LHCN-M2 (cell line): ENCODE results near the gene MCM6. TPM values are rescaled to one million over a fixed set of nuclear protein-coding genes. Genes with fewer than 3 reads are reported as not detected.
"Not testable (repeated sequence)": the region's sequence is repeated elsewhere in the genome, so short reads cannot be mapped to it uniquely, and the experiment has no call there.

Source experiments
- DNase-seq: peaks from one replicate; pipeline ENCODE4 v3.0.0-alpha.2; 2012; ENCODE audit warnings: low read depth
- polyA plus RNA-seq: library from polyadenylated mRNA; unstranded; fragments of >200 nt; gene quantifications from one replicate; pipeline ENCODE4 v1.2.1, GENCODE V29; 2012; ENCODE audit warnings: missing spikeins
- total RNA-seq: library from RNA; depleted of rRNA; stranded (reverse); fragments of >200 nt; gene quantifications from 2 replicates; pipeline ENCODE4 v1.2.3, GENCODE V29; 2014; rRNA removed

The MCM6 gene
- total RNA-seq = 29.8 and 34.6 TPM in 2 replicates
- polyA plus RNA-seq = 25.0 TPM

DNA sequence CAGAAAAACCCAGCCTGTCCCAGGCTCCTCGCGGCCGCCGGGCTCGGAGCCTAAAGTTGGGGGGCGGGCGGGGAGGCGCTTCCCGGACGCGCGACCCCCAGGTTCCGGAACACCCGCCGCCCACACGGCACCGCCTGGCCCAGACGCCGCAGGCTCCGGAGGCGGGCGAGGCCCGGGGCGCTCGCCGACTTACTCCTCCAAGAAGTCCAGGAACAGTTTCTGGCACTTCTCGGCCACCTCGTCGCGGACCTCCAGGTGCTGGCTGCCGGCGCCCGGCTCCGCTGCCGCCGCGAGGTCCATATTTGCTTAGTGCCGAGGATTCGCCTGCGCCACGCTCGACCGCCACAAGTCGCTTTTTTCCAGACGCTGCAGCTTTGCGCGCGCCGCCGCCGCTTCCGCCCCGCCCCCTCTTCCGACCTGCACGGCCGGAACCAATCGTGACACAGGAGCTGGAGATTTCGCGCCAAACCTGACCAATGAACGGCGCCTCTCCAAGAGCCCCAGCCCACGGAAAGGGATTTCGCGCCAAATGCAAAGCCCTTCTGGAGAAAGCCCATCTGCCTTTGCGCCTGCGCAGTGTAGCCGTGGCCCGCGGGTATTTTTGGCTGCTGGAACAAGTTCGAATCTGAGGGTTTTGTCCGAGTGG lies at the start of gene MCM6:
TSS of gene MCM6 (minus strand) at position 378 of the 646 bp plus-strand sequence. CDS start at position 300, 78 bp downstream.
- DNase-seq = peak; percentile 98

DNA sequence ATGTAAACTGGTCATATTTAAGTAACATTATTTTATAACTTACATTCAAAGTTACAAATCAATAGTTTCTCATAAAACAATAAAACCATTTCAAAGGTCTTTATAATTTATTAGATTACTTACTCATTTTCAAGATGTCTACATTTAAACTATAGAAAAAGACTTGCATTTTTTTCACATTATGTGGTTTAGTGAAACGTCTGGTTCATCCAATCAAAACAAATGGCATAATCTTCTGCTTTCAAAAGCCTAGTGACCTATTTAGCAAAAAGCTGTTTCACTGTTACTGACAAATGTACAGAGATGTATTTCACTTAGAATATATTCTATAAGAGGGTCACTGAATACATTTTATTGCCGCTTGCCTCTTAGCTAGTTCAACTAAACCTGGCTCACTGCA lies 49.3 kb upstream of the MCM6 start:
- DNase-seq = no peak

DNA sequence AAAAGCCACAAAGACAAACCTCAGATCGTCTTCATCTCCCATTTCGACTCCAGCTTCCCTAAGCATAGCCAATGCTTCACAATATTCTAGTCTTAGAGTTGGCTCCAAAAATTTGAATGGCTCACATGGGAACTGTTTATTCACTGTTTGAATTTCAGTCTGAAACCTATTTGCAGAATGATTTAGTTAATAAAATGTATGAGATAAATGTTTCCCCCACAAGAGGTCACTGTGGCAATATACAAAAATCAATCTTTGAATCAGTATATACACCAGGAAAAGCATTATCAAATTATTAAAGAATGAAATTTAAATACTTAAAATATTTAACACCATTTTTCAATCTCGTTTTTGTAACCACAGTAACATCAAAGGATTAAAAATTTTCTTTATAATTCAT lies 40.0 kb upstream of the MCM6 start:
- peak; percentile 41 for DNase-seq

DNA sequence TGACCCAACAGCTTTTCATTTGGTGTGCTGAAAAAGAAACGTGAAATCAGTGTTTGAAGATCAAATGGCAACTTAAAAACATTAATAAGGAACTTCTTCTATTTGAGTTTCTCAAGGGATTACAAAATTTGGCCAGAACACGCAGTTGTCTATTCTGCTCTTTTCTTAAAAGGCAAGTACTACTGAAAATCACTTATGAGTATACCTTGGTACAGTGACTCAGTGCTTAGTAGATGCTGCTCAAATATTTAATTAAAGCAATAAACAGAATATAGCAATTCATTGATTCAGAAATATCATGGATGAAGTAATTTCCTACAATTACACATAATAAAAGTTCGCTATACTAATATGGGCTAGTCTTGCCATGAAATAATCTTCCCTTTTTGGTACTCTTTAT lies 38.2 kb upstream of the MCM6 start:
- DNase-seq = no peak

DNA sequence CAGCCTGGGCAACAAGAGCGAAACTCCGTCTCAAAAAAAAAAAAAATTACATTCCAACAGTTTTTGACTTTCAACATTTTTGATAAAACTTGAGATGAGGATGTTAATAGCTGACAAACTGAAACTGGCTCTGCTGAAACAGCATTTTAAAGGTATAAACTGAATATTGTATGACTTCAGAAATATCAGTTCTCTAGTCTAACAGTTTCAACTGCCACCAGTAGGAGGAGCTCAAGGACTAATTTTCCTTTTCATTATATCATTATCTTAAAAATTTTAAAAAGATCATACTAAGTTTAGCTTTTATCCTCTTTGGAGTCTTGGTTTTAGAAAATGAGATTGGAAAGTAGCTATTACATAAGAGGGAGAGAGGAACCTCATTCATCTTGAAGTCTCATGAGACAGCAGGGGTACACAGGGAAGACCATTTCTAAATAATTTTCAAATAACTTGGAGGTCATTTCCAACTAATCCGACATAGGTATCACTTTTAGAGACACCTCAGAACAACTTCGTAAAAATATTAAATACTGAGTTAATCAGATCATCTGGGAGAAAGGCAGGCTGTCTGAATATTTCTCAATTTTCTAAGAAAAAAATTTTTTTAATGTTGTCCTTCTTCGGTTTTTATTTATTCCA lies 37.6 kb upstream of the MCM6 start:
- DNase-seq = peak; percentile 47

DNA sequence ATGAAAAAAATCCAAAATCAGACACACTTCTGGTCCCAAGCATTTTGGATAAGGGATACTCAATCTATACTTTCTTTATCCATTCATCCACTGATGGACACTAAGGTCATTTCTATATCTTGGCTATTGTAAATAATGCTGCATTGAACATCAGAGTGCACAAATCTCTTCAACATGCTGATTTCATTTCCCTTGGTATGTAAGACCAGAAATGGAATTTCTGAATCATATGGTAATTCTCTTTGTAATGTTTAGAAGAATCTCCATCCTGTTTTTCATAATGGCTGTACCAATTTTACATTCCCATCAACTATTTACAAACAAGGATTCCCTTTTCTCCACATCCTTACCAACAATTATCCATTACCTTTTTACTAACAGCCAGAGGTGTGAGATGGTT lies 33.7 kb upstream of the MCM6 start:
- no peak for DNase-seq

DNA sequence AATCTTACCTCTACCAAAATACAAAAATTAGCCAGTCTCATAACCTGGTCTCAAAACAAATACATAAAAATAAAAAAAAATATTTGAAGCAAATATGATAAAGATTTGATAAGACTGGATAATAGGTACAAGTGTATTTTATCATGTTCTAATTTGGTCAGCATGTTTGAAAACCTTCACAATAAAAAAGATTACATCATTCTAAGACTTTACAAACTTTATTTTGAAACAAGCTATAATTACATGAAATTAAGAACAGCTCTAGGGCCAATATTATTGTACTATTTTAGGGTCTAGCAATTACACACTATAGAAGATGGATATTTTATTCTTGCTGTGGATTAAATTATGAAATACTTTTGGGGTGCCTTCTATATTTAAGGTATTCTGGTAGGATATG lies 29.4 kb upstream of the MCM6 start:
- DNase-seq = no peak

DNA sequence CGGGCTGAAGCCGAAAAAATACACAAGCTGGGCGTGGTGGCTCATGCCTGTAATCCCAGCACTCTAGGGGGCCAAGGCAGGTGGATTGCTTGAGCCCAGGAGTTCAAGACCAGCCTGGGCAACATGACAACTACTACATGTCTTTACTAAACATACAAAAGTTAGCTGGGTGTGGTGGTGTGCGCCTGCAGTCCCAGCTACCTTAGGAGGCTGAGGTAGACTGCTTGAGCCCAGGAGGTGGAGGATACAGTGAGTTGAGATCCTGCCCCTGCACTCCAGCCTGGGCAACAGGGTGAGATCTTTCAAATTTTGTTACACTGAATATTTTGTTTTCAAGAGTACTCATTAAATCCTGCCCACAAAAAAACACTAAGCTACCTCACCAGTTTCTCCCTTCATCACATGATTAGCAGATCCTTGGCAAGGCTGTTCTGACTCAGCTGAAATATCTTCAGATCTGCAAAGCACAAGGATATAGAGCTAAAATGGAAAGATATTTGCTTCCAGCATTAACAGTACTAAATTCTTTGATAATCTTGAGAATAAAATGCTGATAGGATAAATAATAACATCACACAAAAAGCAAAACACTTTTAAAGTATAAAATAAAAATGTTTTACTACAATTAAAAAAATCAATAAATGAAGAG lies 28.2 kb upstream of the MCM6 start:
- peak; percentile 30 for DNase-seq

DNA sequence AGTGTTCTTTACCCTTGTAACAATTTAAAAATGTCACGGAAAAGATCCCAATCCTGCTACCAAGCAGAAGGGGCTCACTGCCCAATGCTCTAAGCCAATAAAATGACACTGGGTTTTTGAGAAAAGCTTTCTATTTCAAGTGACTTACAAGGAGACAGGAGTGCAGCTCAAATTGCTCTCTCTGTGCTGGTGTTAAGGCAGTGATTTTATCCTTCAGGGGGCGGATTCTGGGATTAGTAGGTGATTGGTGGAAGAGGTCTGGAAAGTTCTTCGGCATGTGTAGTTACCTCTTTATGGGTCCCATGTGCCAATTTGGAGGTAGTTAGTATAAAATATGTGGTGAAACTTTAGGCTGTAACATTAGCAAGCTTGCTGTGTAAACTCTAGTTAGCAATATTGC lies 27.4 kb upstream of the MCM6 start:
- DNase-seq = no peak

DNA sequence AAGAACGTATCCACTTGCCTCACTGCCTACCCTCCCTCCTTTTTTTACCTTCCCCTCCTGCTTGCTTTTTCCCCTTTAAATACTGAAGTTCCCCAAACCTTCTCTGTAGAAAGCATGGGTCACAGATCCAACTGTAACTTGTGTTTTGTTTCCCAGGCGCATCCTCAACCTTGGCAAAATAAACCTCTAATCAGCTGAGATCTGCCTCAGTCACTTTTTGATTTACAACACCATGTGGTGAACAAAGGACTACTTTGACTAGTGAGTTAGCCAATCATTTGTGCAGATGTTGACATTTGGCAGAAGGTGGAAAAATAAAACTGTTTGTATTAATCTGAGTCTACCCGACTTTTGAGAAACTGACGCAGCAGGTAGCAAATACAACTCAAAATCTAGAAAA lies 23.3 kb upstream of the MCM6 start:
- DNase-seq = no peak

DNA sequence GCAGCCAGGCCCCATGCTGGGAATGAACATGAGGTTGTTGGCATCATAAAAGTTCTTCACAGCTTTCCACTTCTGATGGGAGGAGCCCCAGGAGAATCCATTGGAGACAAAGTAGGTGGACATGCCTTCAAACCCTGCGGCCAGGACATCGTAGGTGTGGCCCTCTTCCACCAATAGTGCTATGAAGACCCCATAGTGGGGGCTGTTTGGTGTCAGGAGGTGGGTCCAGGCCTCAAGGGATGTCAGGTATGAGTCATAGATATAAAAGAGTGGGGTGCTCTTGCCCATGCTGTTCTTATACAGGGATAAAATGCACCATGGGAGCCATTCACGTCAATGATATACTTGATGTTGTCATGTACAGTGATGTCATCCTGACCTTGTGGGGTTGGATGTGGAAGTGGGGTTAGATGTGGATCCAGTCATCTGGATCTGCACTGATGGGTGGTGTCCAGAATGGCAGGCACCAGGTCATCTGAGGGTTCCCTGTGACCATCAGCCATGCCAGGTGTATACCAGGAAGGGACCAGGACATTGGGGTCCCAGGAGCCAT lies 22.1 kb upstream of the MCM6 start:
- no peak for DNase-seq

DNA sequence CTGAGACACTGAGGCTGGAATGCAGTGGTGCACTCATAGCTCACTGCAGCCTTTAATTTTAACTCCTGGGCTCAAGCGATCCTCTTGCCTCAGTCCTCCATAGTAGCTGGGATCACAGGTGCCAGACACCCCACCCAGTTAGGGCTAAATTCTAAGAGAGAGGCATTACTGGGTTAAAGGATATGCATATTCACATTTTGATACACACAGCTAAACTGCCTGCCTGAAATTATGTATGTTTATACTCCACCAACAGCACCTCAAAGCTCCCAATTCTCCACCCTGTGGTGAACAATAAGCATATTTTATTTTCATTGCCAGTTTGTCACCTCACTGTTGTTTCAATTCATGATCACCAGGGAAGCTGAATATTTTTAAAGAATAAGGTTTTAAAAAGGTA lies 18.7 kb upstream of the MCM6 start:
- no peak for DNase-seq

DNA sequence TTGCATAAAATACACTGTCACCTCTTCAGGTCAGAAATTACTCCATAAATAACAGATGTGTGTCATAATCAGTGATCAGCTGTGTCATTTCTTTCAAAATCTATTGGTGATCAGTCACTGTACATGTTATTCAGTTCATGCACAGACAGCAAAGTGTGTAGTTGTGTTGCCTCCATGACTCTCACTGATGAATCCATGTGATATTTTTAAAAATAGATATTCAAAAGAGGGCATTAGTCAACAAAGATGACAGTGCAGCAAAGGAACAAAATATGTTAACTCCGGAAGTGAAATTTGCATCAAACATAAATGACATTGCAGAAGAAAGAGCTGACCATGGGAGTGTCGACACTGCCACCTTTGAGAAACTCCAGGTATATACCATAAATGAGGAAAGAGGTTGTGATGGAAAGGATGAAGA lies 17.1 kb upstream of the MCM6 start:
- DNase-seq = no peak

DNA sequence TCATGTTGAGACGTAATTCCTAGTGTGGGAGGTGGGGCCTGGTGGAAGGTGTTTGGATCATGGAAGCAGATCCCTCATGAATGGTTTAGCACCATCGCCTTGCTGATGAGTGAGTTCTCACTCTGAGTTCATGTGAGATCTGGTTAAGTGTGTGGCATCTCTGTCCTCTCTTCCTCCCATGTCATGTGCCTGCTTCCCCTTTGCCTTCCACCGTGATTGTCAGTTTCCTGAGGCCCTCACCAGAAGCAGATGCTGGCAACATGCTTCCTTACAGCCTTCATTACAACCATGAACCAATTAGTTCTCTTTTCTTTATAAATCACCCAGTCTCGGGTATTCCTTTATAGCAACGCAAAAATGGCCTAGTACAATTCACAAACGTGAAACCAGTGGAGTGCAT lies 14.6 kb upstream of the MCM6 start:
- DNase-seq = no peak

DNA sequence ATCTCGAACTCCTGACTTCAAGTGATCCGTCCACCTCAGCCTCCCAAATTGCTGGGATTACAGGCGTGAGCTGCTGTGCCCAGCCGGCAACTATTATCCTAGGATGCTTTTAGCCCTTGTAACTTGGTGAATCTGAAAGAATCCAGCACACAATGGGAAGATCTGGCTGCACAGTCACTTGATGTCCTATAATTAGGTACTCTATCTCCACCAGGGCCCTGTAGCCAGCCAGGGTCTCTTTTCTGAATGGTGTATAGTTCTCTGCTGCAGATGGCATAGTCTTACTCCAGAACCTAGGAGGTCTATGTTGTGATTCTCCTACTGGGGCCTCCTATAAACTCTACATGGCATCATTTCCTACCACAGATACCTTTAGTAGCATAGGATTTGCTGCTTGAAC lies 13.9 kb upstream of the MCM6 start:
- no peak for DNase-seq

DNA sequence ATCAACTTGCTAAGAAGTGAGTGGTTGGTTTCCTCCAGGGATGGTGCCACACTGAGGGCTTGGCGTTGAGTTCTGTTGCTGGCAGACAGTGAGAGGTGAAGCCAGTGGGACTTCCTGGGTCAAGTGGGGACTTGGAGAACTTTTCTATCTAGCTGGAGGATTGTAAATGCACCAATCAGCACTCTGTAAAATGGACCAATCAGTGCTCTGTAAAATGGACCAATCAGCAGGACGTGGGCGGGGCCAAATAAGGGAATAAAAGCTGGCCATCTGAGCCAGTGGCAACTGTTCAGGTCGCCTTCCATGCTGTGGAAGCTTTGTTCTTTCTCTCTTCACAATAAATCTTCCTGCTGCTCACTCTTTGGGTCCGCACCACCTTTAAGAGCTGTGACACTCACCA lies 12.3 kb upstream of the MCM6 start:
- not testable (repeated sequence) for DNase-seq

DNA sequence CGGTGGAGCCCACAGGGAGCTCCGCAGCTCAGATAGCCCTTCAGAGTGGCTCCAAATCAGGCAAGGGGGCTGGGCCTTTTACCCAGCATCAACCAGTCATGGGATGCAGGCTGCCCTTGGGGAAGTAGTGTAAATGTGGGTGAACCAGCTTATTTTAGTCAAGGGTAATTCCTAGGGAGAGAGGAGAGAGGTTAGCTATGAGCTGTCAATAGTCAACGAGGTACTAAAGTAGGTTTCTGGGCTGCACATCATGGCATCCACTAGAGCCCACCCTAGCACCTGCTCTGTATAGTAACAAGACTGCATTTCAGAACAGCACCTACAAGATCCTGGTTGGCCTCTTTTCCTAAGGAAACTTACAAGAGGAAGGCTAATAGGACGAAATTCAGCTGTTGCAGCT lies 9.5 kb upstream of the MCM6 start:
- no peak for DNase-seq

DNA sequence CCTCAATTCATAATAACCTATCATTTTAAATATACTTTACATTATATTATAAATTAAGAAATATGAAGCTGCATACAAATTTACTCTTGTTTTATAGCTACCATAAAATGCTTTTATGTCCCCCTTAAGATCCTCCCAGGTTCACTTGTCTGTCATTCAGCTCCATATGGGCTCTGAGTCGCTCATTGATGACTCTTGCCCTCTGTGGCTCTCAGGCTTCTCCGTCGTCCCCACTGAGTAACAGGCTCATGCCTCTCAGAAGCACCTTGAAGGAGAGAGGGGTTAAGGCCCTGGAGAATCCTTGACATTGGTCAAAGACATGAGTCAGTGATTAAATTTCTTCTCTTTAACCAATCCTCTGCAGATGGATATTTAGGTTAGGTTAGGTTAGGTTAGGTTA lies 6.2 kb upstream of the MCM6 start:
- no peak for DNase-seq

DNA sequence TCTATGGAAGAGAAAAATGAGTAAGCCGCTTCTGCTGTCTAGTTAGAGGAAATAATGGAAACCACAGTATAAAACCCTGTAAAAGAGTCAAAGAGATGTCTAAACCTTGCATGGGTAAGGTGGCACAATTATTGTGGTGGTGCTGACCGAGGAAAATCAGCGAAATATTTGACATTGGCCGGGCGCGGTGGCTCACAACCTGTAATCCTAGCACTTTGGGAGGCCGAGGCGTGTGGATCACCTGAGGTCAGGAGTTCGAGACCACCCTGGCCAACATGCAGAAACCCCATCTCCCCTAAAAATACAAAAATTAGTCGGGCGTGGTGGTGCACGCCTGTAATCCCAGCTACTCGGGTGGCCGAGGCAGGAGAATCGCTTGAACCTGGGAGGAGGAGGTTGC lies 527 bp upstream of the MCM6 start:
- DNase-seq = not testable (repeated sequence)

DNA sequence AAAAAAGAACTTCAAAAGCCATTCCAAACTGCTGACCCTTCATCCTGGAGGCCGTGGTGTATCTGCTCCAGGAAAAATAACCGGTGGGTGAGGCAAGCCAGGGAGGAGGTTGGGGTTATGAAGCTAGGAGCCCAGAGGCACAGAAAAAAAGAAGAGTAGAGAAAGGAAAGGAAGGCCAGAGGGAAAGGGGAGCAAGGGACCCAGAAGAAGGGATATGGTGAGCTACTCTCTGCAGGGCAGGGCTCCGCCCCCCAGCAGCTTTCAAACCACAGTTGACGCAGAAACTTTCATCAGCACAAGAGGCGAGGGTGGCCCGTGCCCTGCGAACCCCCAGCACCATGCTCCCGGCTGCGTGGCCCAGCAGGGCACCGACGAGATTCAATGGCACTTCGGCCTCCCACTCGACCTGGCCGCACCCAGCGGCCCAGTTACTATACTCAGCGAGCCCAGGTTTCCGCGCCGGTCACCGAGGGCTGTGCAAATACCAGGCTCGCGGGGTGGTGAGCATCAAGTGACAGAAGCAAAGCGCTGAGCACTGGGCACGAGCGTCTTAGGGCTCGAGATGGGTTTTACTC lies 665 bp downstream of the MCM6 start:
- peak; percentile 53 for DNase-seq

DNA sequence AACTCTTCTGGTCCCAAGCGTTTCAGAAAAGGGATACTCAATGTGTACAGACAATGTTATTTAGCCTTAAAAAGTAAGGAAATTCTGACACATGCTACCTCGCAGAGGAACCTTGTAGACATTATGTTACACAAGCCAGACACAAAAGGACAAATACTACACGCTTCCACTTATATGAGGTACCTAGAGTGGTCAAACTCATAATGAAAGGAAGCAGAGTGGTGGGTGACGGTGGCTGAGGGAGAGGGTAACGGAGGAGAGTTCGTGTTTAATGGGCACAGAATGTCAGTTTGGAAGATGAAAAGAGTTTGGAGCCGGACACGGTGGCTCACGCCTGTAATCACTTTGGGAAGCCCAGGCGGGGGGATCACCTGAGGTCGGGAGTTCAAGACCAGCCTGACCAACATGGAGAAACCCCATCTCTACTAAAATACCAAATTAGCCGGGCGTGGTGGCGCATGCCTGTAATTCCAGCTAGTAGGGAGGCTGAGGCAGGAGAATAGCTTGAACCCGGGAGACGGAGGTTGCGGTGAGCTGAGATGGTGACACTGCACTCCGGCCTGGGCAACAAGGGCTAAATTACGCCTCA lies 1.4 kb downstream of the MCM6 start:
- no peak for DNase-seq

DNA sequence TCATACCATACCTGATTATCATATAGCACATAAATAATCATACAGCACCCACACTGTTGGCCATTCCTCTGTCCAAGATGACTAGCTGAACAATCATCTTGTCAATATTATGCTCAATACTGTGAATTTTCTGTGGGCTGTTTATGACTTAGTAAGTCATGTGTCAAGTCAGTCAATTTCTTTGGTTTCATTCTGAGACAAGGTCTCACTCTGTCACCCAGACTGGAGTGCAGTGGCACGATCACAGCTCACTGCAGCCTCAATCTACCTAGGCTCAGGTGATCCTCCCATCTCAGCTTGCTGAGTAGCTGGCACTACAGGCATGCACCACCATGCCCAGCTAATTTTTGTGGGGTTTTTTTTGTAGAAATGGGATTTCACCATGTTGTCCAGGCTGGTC lies 5.7 kb downstream of the MCM6 start:
- DNase-seq = no peak
